Hepatocyte (in vitro differentiated cells): ENCODE measurements around the gene ACKR3.

Source experiments
- CTCF ChIP-seq: fragments of 200-600 bp; sonication (generic); IDR thresholded peaks from 2 replicates; pipeline ENCODE4 v1.5.1; 2016; ENCODE audit warnings: antibody characterized with exemption, mild to moderate bottlenecking; ENCODE audit not compliant: poor library complexity
- EZH2 ChIP-seq: fragments of 200-600 bp; sonication (generic); IDR thresholded peaks from 2 replicates; pipeline ENCODE4 v1.6.1; 2016; ENCODE audit warnings: antibody characterized with exemption, mild to moderate bottlenecking, borderline replicate concordance

- TF ChIP-seq CTCF = no peak
- no peak for TF ChIP-seq EZH2
These were observed 47.7 kb downstream of the ACKR3 start for GRCh38 chr2:236617221-236617737.
